NCI-H69 (cell line): ENCODE data around the gene SSC4D.
"Not testable (repeated sequence)": the region's sequence is repeated elsewhere in the genome, so short reads cannot be mapped to it uniquely, and the experiment has no call there.

Experiments
- DNase-seq: peaks from one replicate; lab custom pipeline; 2025; lab: John Stamatoyannopoulos, UW

SSC4D gene

GRCh38 chr7:76409537-76409936 is at the start of gene SSC4D:
Gene SSC4D (minus strand): TSS chr7:76409697. CDS start chr7:76404439, 5,258 bp downstream.
- no peak for DNase-seq

GRCh38 chr7:76458504-76458903 is 49.0 kb upstream of the SSC4D start:
- DNase-seq, result not testable (repeated sequence)

GRCh38 chr7:76457017-76457416 is 47.5 kb upstream of the SSC4D start:
- DNase-seq, result not testable (repeated sequence)

GRCh38 chr7:76445577-76446008 is 36.1 kb upstream of the SSC4D start:
- peak; percentile 63 for DNase-seq

GRCh38 chr7:76443846-76444245 is 34.3 kb upstream of the SSC4D start:
- DNase-seq, result not testable (repeated sequence)

GRCh38 chr7:76442664-76443446 is 33.4 kb upstream of the SSC4D start:
- not testable (repeated sequence) for DNase-seq

- DNase-seq, result not testable (repeated sequence)
Measured at GRCh38 chr7:76441792-76442191, 32.3 kb upstream of the SSC4D start.

GRCh38 chr7:76440404-76440803 is 30.9 kb upstream of the SSC4D start:
- not testable (repeated sequence) for DNase-seq

GRCh38 chr7:76439120-76439888 is 29.8 kb upstream of the SSC4D start:
- not testable (repeated sequence) for DNase-seq

- peak; percentile 91 for DNase-seq
Measured at GRCh38 chr7:76437873-76438272, 28.4 kb upstream of the SSC4D start.

- DNase-seq, result peak; percentile 16
Measured at GRCh38 chr7:76430836-76431235, 21.3 kb upstream of the SSC4D start.

GRCh38 chr7:76430211-76430610 is 20.7 kb upstream of the SSC4D start:
- DNase-seq, result no peak

- DNase-seq, result peak; percentile 56
Measured at GRCh38 chr7:76428868-76429805, 19.6 kb upstream of the SSC4D start.

- no peak for DNase-seq
Measured at GRCh38 chr7:76428149-76428823, 18.8 kb upstream of the SSC4D start.

- DNase-seq, result no peak
Measured at GRCh38 chr7:76427635-76428034, 18.1 kb upstream of the SSC4D start.

- no peak for DNase-seq
Measured at GRCh38 chr7:76426246-76426645, 16.7 kb upstream of the SSC4D start.

- not testable (repeated sequence) for DNase-seq
Measured at GRCh38 chr7:76425558-76425957, 16.1 kb upstream of the SSC4D start.

GRCh38 chr7:76425156-76425555 is 15.7 kb upstream of the SSC4D start:
- no peak for DNase-seq

GRCh38 chr7:76424413-76425111 is 15.1 kb upstream of the SSC4D start, which contains the start of gene ZP3:
Gene ZP3 (plus strand): TSS chr7:76424950. CDS start chr7:76424965, 15 bp downstream.
- peak; percentile 38 for DNase-seq

- no peak for DNase-seq
Measured at GRCh38 chr7:76423666-76424412, 14.3 kb upstream of the SSC4D start.
